HUES48 (cell line): Measurements from ENCODE around the gene LRIT3.
A peak's percentile ranks its signal among the peaks of the same experiment; 100 is the strongest.

Experiments
- H3K27ac ChIP-seq: one replicate; pipeline ENCODE4 v1.7.0; 2013; ENCODE audit warnings: low read depth, low read length, inconsistent platforms
- H3K27me3 ChIP-seq: 2 replicates; pipeline ENCODE4 v1.6.1; 2013; ENCODE audit warnings: mild to moderate bottlenecking, low read length; ENCODE audit not compliant: control insufficient read depth, insufficient read depth
- H3K36me3 ChIP-seq: 2 replicates; pipeline ENCODE4 v1.6.1; 2013; ENCODE audit warnings: low read length; ENCODE audit not compliant: control insufficient read depth, insufficient read depth
- H3K4me1 ChIP-seq: 2 replicates; pipeline ENCODE4 v1.6.1; 2013; ENCODE audit warnings: mild to moderate bottlenecking, low read length; ENCODE audit not compliant: control insufficient read depth, insufficient read depth
- H3K4me3 ChIP-seq: 2 replicates; pipeline ENCODE4 v1.5.1; 2013; ENCODE audit warnings: mild to moderate bottlenecking, low read depth, low read length
- H3K9ac ChIP-seq: 2 replicates; pipeline ENCODE4 v1.6.1; 2013; ENCODE audit warnings: mild to moderate bottlenecking, low read depth, low read length, moderate library complexity
- H3K9me3 ChIP-seq: 2 replicates; pipeline ENCODE4 v1.6.1; 2013; ENCODE audit warnings: low read length; ENCODE audit not compliant: control insufficient read depth, insufficient read depth

Gene LRIT3

DNA sequence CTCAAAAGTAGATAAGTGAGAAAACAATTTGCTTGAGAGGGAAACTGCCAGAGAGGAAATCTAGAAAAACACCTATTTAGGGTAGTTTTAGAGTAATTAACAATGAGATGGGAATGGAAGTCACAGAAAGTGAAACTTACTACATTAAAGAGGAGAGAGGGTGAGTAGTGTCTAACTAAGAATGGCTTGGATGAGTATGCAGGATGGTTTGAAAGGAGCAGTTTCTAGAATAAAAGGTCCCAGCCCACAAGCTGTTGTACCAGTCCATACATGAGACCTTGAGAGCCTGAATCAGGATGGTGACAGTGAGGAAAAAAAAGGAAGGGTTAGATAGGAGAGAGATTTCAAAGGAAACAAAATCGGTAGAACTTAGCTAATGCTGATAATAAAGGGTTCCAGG lies 31.0 kb upstream of the LRIT3 start:
- H3K4me1 ChIP-seq: peaks cover 7% of the 10 kb centered on the region; the same call in 1 of the 2 replicates
- no peaks in the 10 kb centered on the region for H3K9me3 ChIP-seq
- peak overlapping the region; percentile 98 for H3K4me3 ChIP-seq
- H3K36me3 ChIP-seq: peaks cover 47% of the 10 kb centered on the region
- H3K9ac ChIP-seq: no peak overlapping the region
- H3K27me3 ChIP-seq: no peaks in the 10 kb centered on the region
- H3K27ac ChIP-seq: no peak overlapping the region

DNA sequence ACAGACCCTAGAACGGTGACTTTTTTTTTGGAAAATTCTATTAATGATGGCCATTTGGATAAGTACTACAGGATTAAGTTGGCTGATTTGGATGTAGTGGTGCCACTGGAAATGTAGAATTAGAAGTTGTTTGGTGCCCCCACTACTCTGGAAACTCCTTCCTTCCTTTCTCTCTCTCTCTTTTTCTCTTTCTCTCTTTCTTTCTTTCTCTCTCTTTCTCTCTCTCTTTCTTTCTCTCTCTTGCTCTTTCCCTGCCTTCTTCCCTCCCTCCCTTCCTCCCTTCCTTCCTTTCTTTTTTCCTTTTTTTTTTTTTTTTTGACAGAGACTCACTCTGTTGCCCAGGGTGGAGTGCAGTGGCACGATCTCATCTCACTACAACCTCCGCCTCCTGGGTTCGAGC lies 29.6 kb upstream of the LRIT3 start:
- Histone ChIP-seq H3K4me1 (peaks cover 7% of the 10 kb centered on the region; the same call in 1 of the 2 replicates), H3K27ac (no peak overlapping the region), H3K36me3 (peaks cover 61% of the 10 kb centered on the region), H3K9me3 (no peaks in the 10 kb centered on the region), H3K4me3 (no peak overlapping the region), H3K9ac (no peak overlapping the region), H3K27me3 (no peaks in the 10 kb centered on the region)

DNA sequence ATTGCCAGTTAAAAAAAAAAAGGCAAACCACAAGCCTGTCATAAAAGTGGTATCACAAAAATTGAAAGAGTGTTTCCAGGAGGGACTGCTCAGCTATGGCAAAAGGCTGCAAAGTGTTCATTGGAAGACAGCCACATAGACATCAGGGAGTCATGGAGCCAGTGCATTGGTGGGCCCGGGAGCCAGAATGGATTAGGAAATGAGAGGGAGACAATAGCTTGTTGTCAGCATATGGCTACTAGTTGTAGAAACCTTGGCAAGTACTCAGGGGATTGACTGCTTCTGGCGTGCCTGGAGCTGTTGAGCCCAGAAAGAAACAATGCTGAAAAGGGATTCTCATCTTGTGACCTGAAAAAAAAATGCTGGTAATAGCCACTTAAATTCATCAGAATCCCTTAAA lies 27.3 kb upstream of the LRIT3 start:
- peaks cover 7% of the 10 kb centered on the region; the same call in 1 of the 2 replicates for H3K4me1 ChIP-seq
- no peak overlapping the region for H3K27ac ChIP-seq
- peaks cover 84% of the 10 kb centered on the region for H3K36me3 ChIP-seq
- H3K9ac ChIP-seq: no peak overlapping the region
- no peaks in the 10 kb centered on the region for H3K27me3 ChIP-seq
- H3K9me3 ChIP-seq: no peaks in the 10 kb centered on the region
- H3K4me3 ChIP-seq: no peak overlapping the region

DNA sequence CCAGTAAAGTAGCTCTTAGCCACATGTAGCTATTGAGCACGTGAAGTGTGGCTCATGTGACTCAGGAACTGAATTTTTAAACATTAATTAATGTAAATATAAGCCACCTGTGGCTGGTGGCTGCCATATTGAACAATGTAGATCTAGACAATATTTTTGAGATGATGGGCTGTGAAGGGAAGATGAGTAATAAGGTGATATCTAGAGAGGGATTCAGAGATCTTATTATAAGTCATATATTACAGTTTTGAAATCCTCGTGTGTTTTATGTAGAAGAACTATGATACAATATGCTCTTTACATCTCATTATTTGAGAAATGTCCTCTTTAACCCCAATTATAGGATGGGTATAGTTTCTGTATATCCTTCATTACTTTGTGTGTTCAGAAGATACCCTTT lies 26.7 kb upstream of the LRIT3 start:
- Histone ChIP-seq H3K27me3 (no peaks in the 10 kb centered on the region), H3K9ac (no peak overlapping the region), H3K9me3 (no peaks in the 10 kb centered on the region), H3K4me1 (peaks cover 7% of the 10 kb centered on the region; the same call in 1 of the 2 replicates), H3K27ac (no peak overlapping the region), H3K36me3 (peaks cover 85% of the 10 kb centered on the region), H3K4me3 (no peak overlapping the region)

DNA sequence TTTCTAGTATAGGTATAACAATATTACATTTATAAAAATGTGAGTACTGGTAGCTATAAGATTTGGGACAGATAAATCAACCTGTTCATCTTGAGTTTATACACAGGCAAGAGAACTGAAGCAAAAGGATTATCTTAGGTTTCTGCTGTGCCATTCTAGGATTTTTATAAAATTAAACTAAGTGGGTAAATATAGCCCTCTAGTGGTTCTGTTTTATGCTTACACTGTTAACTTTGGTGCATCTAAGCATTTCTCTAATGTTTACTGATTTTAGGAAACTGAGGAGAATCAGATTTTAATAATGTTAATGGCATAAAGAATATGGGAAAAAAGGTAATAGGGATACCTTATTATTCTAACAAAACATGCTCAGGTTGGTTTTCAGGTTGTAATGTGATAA lies 21.2 kb upstream of the LRIT3 start:
- H3K27ac ChIP-seq: no peak overlapping the region
- H3K36me3 ChIP-seq: peaks cover 47% of the 10 kb centered on the region
- H3K9me3 ChIP-seq: no peaks in the 10 kb centered on the region
- no peaks in the 10 kb centered on the region for H3K4me1 ChIP-seq
- no peak overlapping the region for H3K9ac ChIP-seq
- no peak overlapping the region for H3K4me3 ChIP-seq
- H3K27me3 ChIP-seq: no peaks in the 10 kb centered on the region

DNA sequence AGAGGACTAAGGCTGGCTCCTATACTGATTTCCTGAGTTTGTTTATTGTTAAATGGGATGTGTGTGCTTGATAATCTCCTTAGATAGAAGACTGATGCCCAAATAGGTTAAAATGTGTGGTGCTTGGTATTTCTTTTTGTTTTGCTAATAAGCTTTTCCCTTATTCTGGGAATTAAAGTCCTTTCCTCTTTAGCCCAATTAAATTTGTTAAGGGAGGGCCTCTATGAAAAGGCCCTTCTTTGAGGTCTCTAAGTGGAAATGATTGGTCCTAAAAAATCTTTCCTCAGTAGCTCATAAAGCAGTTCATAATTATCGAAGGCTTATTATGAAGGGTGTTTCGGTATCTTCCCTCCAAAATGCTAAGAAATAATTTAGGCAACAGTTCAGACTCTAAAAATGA lies 20.2 kb upstream of the LRIT3 start, which contains the start of gene RRH:
Gene RRH, plus strand, starts transcription at position 301 of the 400 bp plus-strand sequence. Its CDS starts 56 bp downstream, at position 357.
- no peaks in the 10 kb centered on the region for H3K4me1 ChIP-seq
- H3K4me3 ChIP-seq: no peak within 1 kb of the TSS
- no peak within 1 kb of the TSS for H3K9ac ChIP-seq
- no peak within 1 kb of the TSS for H3K27ac ChIP-seq
- H3K9me3 ChIP-seq: no peaks in the 10 kb centered on the region
- H3K27me3 ChIP-seq: no peaks in the 10 kb centered on the region
- H3K36me3 ChIP-seq: peaks cover 38% of the 10 kb centered on the region

DNA sequence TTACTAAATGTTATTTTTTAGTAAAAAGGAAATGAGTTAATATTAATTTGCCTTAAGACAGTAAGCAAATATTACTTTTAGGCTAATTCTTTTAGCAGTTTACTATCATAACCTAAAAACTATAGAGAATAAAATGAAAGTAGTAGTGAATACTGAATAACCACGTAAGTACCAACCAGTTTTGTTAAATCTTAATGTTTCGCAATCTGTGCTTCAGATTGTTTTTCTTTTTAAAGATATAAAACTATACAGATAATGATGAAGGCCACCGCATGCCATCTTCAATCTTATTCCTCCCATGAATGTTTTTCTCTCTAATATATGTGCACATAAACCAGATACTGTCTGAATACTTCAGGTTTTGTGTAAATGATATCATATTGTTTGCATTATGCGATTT lies 14.2 kb upstream of the LRIT3 start:
- H3K4me3 ChIP-seq: no peak overlapping the region
- no peaks in the 10 kb centered on the region for H3K9me3 ChIP-seq
- no peaks in the 10 kb centered on the region for H3K36me3 ChIP-seq
- no peak overlapping the region for H3K9ac ChIP-seq
- no peak overlapping the region for H3K27ac ChIP-seq
- H3K27me3 ChIP-seq: no peaks in the 10 kb centered on the region
- no peaks in the 10 kb centered on the region for H3K4me1 ChIP-seq

DNA sequence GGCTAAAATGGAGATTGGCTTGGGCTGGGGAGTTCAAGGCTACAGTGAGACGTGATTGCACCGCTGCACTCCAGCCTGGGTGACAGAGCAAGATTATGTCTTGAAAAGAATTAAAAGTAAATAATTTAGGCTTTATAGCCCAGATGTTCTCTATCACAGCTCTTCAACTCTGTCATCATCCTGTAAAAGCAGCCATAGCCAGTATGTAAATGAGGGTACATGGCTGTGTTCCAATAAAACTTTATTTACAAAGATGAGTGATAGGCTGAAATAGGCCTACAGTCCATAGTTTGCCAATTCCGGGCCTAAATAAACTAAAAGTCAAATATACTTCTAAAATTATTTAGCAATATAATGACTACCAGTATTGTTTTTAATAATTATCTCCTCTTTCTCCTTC lies 10.9 kb upstream of the LRIT3 start:
- Histone ChIP-seq H3K9me3 (no peaks in the 10 kb centered on the region), H3K27ac (no peak overlapping the region), H3K36me3 (no peaks in the 10 kb centered on the region), H3K4me1 (no peaks in the 10 kb centered on the region), H3K27me3 (no peaks in the 10 kb centered on the region), H3K9ac (no peak overlapping the region), H3K4me3 (no peak overlapping the region)

DNA sequence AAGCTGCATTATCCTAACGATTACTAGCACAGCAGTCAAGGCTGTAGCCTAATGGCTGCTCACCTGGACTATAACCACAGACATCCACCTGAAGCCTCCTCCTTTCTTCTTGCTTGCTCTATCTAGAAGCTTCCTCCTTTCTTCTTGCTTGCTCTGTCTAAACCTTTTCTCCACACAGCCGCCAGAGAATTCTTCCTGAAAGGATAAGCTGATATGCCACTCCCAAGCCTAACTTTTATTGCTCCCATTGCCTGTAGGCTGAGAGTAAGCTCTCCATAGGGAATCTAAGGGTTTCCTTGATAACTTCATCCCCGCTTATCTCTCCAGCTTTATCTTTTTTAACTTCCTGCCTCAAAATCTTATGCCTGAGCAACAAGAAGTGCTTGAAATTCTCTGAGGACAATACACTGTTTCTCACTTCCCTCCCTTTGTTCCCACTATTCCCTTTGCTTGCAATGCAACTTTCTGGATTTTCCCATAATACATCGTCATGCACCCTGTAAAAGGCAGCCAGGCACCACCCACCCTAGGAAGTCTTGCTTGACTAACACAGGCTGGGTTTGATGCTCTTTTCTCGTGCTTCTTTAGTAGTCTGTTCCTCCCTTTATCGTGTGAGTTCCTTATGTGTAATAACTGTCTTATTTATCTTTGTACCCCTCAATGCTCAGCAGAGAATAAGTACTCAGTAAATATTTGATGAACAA lies 1.4 kb upstream of the LRIT3 start:
- Histone ChIP-seq H3K27me3 (no peaks in the 10 kb centered on the region), H3K9ac (no peak overlapping the region), H3K27ac (no peak overlapping the region), H3K4me1 (0 out of 2 replicates have a peak, but pooled peaks cover 3% of the 10 kb centered on the region), H3K9me3 (no peaks in the 10 kb centered on the region), H3K36me3 (no peaks in the 10 kb centered on the region), H3K4me3 (no peak overlapping the region)

DNA sequence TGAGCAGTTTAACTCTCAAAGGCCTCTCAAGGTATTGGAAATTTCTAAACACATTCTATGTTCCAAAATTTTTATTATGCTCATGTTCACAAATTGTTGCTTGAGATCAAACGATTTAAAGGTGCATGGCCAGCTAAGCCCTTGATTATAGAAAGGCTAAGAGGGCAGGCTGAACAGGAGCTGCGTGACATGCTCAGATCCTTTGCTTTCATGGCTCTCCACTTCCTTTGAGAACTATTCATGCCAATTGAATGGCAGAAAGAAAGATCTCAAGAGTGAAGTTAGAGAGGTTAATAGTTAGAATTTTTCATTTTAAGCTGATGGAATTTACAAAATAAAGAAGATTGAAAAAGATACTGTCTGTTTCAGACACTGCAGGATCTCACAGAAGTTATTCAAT lies 594 bp downstream of the LRIT3 start:
- Histone ChIP-seq H3K4me3 (no peak overlapping the region), H3K36me3 (no peaks in the 10 kb centered on the region), H3K9me3 (no peaks in the 10 kb centered on the region), H3K27ac (no peak overlapping the region), H3K4me1 (0 out of 2 replicates have a peak, but pooled peaks cover 3% of the 10 kb centered on the region), H3K9ac (no peak overlapping the region), H3K27me3 (no peaks in the 10 kb centered on the region)

DNA sequence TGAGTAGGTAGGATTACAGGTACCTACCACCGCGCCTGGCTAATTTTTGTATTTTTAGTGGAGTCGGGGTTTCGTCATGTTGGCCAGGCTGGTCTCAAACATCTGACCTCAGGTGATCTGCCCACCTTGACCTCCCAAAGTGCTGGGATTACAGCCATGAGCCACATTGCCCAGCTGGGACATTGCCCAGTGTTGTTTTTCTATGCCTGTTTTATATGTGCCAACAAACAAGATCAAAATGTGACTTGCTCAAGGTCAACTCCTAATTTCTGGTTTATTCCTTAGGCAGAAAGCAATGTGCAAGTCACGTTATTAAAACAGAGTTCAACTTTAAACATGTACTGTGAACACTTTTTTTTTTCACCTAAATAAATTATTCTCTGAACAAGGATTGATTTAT lies 2.7 kb downstream of the LRIT3 start:
- Histone ChIP-seq H3K9me3 (no peaks in the 10 kb centered on the region), H3K36me3 (no peaks in the 10 kb centered on the region), H3K27ac (no peak overlapping the region), H3K27me3 (no peaks in the 10 kb centered on the region), H3K4me3 (no peak overlapping the region), H3K4me1 (0 out of 2 replicates have a peak, but pooled peaks cover 3% of the 10 kb centered on the region), H3K9ac (no peak overlapping the region)
